IMR-90 (cell line): ENCODE data around the gene SLC5A1. TPM values are rescaled to one million over a fixed set of nuclear protein-coding genes. Genes with fewer than 3 reads are reported as not detected.

ENCODE experiments used
- ATAC-seq: fragments of 200-7000 bp; cut with Tn5 transposase; 2 replicates; pipeline ENCODE4 v1.9.1; 2020; ENCODE audit warnings: low read depth, mild to moderate bottlenecking, moderate library complexity
- BruUV-seq: library from RNA; stranded (reverse); fragments of 400-500 nt; replicated peaks from 2 replicates; lab custom pipeline; 2021; lab: Mats Ljungman, UMichigan
- CTCF ChIA-PET: fragments of 300-600 bp; formaldehyde crosslinking; extraction: SDS; loops from one replicate; lab custom pipeline; 2021; ENCODE audit warnings: antibody characterized with exemption; lab: Yijun Ruan, JAX
- POLR2A ChIA-PET: fragments of 300-600 bp; sonication (Branson Sonifier 250); formaldehyde crosslinking; loops from one replicate; lab custom pipeline; 2022; ENCODE audit warnings: antibody characterized with exemption; ENCODE audit not compliant: unreplicated experiment; lab: Charles Lee
- DNase-seq: peaks from one replicate; pipeline ENCODE4 v3.0.0; 2013
- H2AFZ ChIP-seq: replicated peaks from 2 replicates; pipeline ENCODE3; 2013; ENCODE audit warnings: low read length, mild to moderate bottlenecking; ENCODE audit not compliant: poor library complexity
- H2AK5ac ChIP-seq: 2 replicates; pipeline ENCODE4 v1.6.1; 2013; ENCODE audit warnings: low read depth, low read length, inconsistent platforms
- H2AK9ac ChIP-seq: replicated peaks from 2 replicates; pipeline ENCODE3; 2013; ENCODE audit warnings: mild to moderate bottlenecking, low read depth, low read length, moderate library complexity; ENCODE audit not compliant: poor library complexity
- H2BK120ac ChIP-seq: 2 replicates; pipeline ENCODE4 v1.6.1; 2013; ENCODE audit warnings: low read depth, low read length, inconsistent platforms
- H2BK15ac ChIP-seq: 3 replicates; pipeline ENCODE4 v1.6.1; 2013; ENCODE audit warnings: low read depth, low read length, inconsistent platforms
- H2BK20ac ChIP-seq: 2 replicates; pipeline ENCODE4 v1.6.1; 2013; ENCODE audit warnings: low read depth, mild to moderate bottlenecking, inconsistent platforms, low read length, moderate library complexity
- H2BK5ac ChIP-seq: 2 replicates; pipeline ENCODE4 v1.6.1; 2013; ENCODE audit warnings: mild to moderate bottlenecking, low read depth, low read length, inconsistent platforms; ENCODE audit not compliant: poor library complexity, severe bottlenecking
- H3K14ac ChIP-seq: replicated peaks from 2 replicates; pipeline ENCODE4 v1.6.1; 2013; ENCODE audit warnings: low read depth, low read length, inconsistent platforms
- H3K18ac ChIP-seq: 2 replicates; pipeline ENCODE4 v1.6.1; 2013; ENCODE audit warnings: low read depth, low read length, control low read depth
- H3K23ac ChIP-seq: 2 replicates; pipeline ENCODE4 v1.6.1; 2013; ENCODE audit warnings: low read depth, low read length, inconsistent platforms
- H3K27ac ChIP-seq: 2 replicates; pipeline ENCODE4 v1.5.1; 2013; ENCODE audit warnings: mild to moderate bottlenecking, control low read depth, low read length; ENCODE audit not compliant: insufficient read depth
- H3K27me3 ChIP-seq: 2 replicates; pipeline ENCODE4 v1.6.1; 2013; ENCODE audit warnings: low read length; ENCODE audit not compliant: control insufficient read depth, insufficient read depth
- H3K36me3 ChIP-seq: 2 replicates; pipeline ENCODE4 v1.6.1; 2013; ENCODE audit warnings: low read length, mixed read lengths; ENCODE audit not compliant: control insufficient read depth, insufficient read depth
- H3K4ac ChIP-seq: 2 replicates; pipeline ENCODE4 v1.6.1; 2013; ENCODE audit warnings: low read depth, low read length, inconsistent platforms
- H3K4me1 ChIP-seq: 2 replicates; pipeline ENCODE4 v1.6.1; 2013; ENCODE audit warnings: low read length, mixed read lengths; ENCODE audit not compliant: control insufficient read depth, insufficient read depth
- H3K4me2 ChIP-seq: 2 replicates; pipeline ENCODE4 v1.6.1; 2013; ENCODE audit warnings: low read depth, mild to moderate bottlenecking, control low read depth, low read length, moderate library complexity
- H3K4me3 ChIP-seq: 2 replicates; pipeline ENCODE4 v1.5.1; 2013; ENCODE audit warnings: low read depth, mild to moderate bottlenecking, control low read depth, low read length, moderate library complexity; ENCODE audit not compliant: insufficient read depth
- H3K56ac ChIP-seq: 2 replicates; pipeline ENCODE4 v1.6.1; 2013; ENCODE audit warnings: low read length, inconsistent platforms; ENCODE audit not compliant: insufficient read depth; ENCODE audit errors: extremely low read depth
- H3K79me1 ChIP-seq, 2 experiments: 2 replicates each; pipeline ENCODE4 v1.6.1; 2013; ENCODE audit warnings: low read length in 2 of 2, inconsistent platforms in 1 of 2, low read depth in 1 of 2
- H3K9ac ChIP-seq: 2 replicates; pipeline ENCODE4 v1.6.1; 2013; ENCODE audit warnings: low read depth, low read length, control low read depth
- H3K9me1 ChIP-seq: 2 replicates; pipeline ENCODE4 v1.6.1; 2013; ENCODE audit warnings: low read length, inconsistent platforms; ENCODE audit not compliant: insufficient read depth
- H3K9me3 ChIP-seq: 2 replicates; pipeline ENCODE4 v1.6.1; 2013; ENCODE audit warnings: low read length; ENCODE audit not compliant: control insufficient read depth, insufficient read depth
- H4K20me1 ChIP-seq: 2 replicates; pipeline ENCODE4 v1.6.1; 2013; ENCODE audit warnings: low read length, inconsistent platforms; ENCODE audit not compliant: insufficient read depth
- H4K5ac ChIP-seq: 2 replicates; pipeline ENCODE4 v1.6.1; 2013; ENCODE audit warnings: mild to moderate bottlenecking, low read depth, low read length, control low read depth
- H4K8ac ChIP-seq, 2 experiments: 2 replicates each; pipeline ENCODE4 v1.6.1; 2013; ENCODE audit warnings: low read depth in 2 of 2, low read length in 2 of 2, control low read depth in 1 of 2, inconsistent platforms in 1 of 2
- H4K91ac ChIP-seq: 2 replicates; pipeline ENCODE4 v1.6.1; 2013; ENCODE audit warnings: low read depth, low read length, inconsistent platforms; ENCODE audit not compliant: insufficient read depth
- BHLHE40 ChIP-seq: fragments of 150-350 bp; IDR thresholded peaks from 2 replicates; pipeline ENCODE4 v1.6.1; 2016; ENCODE audit warnings: mild to moderate bottlenecking, low read depth, low read length
- CEBPB ChIP-seq: IDR thresholded peaks from 2 replicates; pipeline ENCODE4 v1.6.1; 2012; ENCODE audit warnings: low read depth, low read length, improper control_type of control experiment
- ELK1 ChIP-seq: fragments of 150-350 bp; IDR thresholded peaks from 2 replicates; pipeline ENCODE4 v1.6.1; 2016; ENCODE audit warnings: low read depth, mild to moderate bottlenecking, low read length, moderate library complexity, borderline replicate concordance
- MAZ ChIP-seq: IDR thresholded peaks from 2 replicates; pipeline ENCODE4 v1.6.1; 2012; ENCODE audit warnings: low read depth, mild to moderate bottlenecking, low read length, improper control_type of control experiment, moderate library complexity, borderline replicate concordance
- MXI1 ChIP-seq: IDR thresholded peaks from 2 replicates; pipeline ENCODE4 v1.6.1; 2012; ENCODE audit warnings: low read depth, mild to moderate bottlenecking, low read length, moderate library complexity, borderline replicate concordance
- NFE2L2 ChIP-seq: fragments of 150-350 bp; IDR thresholded peaks from 2 replicates; pipeline ENCODE4 v1.6.1; 2016; ENCODE audit warnings: low read depth, mild to moderate bottlenecking, low read length
- RAD21 ChIP-seq: IDR thresholded peaks from 2 replicates; pipeline ENCODE4 v1.6.1; 2012; ENCODE audit warnings: low read length, improper control_type of control experiment
- RFX5 ChIP-seq: IDR thresholded peaks from 2 replicates; pipeline ENCODE4 v1.8.0; 2012; ENCODE audit warnings: low read depth, mild to moderate bottlenecking, low read length, moderate library complexity
- WGBS, 2 experiments: methylation state at CpG; one replicate each; pipeline versions ENCODE4 v1.1.5 to v1.1.7; 2013; ENCODE audit warnings: missing lambda C conversion rate in 2 of 2; ENCODE audit not compliant: insufficient read length in 1 of 2; ENCODE audit errors: extremely low coverage in 2 of 2; 5-methylcytosine and 5-hydroxymethylcytosine counted together
- dilution Hi-C: fragments of 300-500 bp; cut with HindIII; formaldehyde crosslinking; loops from one replicate; pipeline ENCODE4 v1.14.3; 2018; ENCODE audit warnings: low sequenced_read_pairs; ENCODE audit not compliant: unreplicated experiment
- in situ Hi-C: fragments of 300-500 bp; cut with MboI; formaldehyde crosslinking; loops from 3 replicates; pipeline ENCODE4 v1.14.3; 2019; ENCODE audit warnings: low sequenced_read_pairs, inconsistent platforms, mixed read lengths
- intact Hi-C: fragments of 100-400 bp; cut with micrococcal nuclease; formaldehyde crosslinking; loops from 2 replicates; pipeline ENCODE4 v1.10.0; 2022
- polyA plus RNA-seq, 3 experiments: library from polyadenylated mRNA; depleted of rRNA; stranded (reverse); fragments of >200 nt; gene quantifications; 2 replicates each; pipeline ENCODE4 v1.2.3, GENCODE V29; 2012; ENCODE audit warnings: low replicate concordance in 1 of 3
- total RNA-seq: library from RNA; depleted of rRNA; stranded (reverse); fragments of >200 nt; gene quantifications from 2 replicates; pipeline ENCODE4 v1.2.3, GENCODE V29; 2012

SLC5A1 gene
- total and polyA plus RNA-seq, 2 of the 4 experiments (the other 2 are of a cell fraction): not detected

- in situ Hi-C loops (no loop called here), intact Hi-C loops (loop anchor here (5.0 to 10.0 kb wide), 3 partner anchors 167 to 902 kb away; partner anchors contain the start of gene FBXO7)
- no peak overlapping the region for H2AK9ac ChIP-seq
Measured at GRCh38 chr22:32100711-32101110, 57.6 kb downstream of the SLC5A1 start.

More at GRCh38 chr22:32100711-32101110, 57.6 kb downstream of the SLC5A1 start:
- H3K27ac ChIP-seq: no peak overlapping the region
- no peak overlapping the region for H3K18ac ChIP-seq
- H3K14ac ChIP-seq: no peak overlapping the region
- H2BK5ac ChIP-seq: no peak overlapping the region
- no peak overlapping the region for H3K4me2 ChIP-seq
- H2BK20ac ChIP-seq: no peak overlapping the region
- no peak overlapping the region for H3K56ac ChIP-seq
- CTCF ChIA-PET: interaction anchor here (0.5 kb wide), 1 partner anchor 1013 kb away, joined by 3 read pairs; no protein-coding TSS in a partner anchor
- no peaks in the 10 kb centered on the region for H3K36me3 ChIP-seq
- no peak overlapping the region for H2AK5ac ChIP-seq
- H3K9me1 ChIP-seq: no peaks in the 10 kb centered on the region
- no peak overlapping the region for H4K5ac ChIP-seq
- no peak for TF ChIP-seq RFX5
- TF ChIP-seq BHLHE40: no peak
- no peak for TF ChIP-seq RAD21
- no peak for TF ChIP-seq NFE2L2
- no peak for TF ChIP-seq ELK1
- no peak for TF ChIP-seq CEBPB
- no peak for TF ChIP-seq MAZ
- no peak for TF ChIP-seq MXI1
- POLR2A ChIA-PET: no interaction called here
- no peaks in the 10 kb centered on the region for H3K79me1 ChIP-seq
- H2BK120ac ChIP-seq: no peak overlapping the region
- H3K4ac ChIP-seq: no peak overlapping the region
- H3K4me1 ChIP-seq: no peaks in the 10 kb centered on the region
- no peak overlapping the region for H3K4me3 ChIP-seq
- H3K23ac ChIP-seq: no peak overlapping the region
- BruUV-seq: no TSS peak
- H2AFZ ChIP-seq: no peak overlapping the region
- DNase-seq (no peak), ATAC-seq (no peak)
- no peak overlapping the region for H3K9ac ChIP-seq
- H4K91ac ChIP-seq: no peak overlapping the region
- H4K8ac ChIP-seq: no peak overlapping the region
- H2BK15ac ChIP-seq: no peak overlapping the region
- H3K27me3 ChIP-seq: 0 out of 2 replicates have a peak, but pooled peaks cover 3% of the 10 kb centered on the region
- H3K9me3 ChIP-seq: no peaks in the 10 kb centered on the region
- no CpG with 5 or more reads among the region's 1 CpG for WGBS, 2 experiments
- dilution Hi-C loops: no loop called here
- H4K20me1 ChIP-seq: no peaks in the 10 kb centered on the region
